GM21717 (cell line): ENCODE results near the gene TSNAXIP1.

ENCODE experiments used
- ATAC-seq: cut with Tn5 transposase; IDR thresholded peaks from one replicate; pipeline ENCODE4 v1.9.1; 2021; ENCODE audit warnings: mild to moderate bottlenecking, moderate library complexity; ENCODE audit not compliant: unreplicated experiment

TSNAXIP1 gene, protein sequence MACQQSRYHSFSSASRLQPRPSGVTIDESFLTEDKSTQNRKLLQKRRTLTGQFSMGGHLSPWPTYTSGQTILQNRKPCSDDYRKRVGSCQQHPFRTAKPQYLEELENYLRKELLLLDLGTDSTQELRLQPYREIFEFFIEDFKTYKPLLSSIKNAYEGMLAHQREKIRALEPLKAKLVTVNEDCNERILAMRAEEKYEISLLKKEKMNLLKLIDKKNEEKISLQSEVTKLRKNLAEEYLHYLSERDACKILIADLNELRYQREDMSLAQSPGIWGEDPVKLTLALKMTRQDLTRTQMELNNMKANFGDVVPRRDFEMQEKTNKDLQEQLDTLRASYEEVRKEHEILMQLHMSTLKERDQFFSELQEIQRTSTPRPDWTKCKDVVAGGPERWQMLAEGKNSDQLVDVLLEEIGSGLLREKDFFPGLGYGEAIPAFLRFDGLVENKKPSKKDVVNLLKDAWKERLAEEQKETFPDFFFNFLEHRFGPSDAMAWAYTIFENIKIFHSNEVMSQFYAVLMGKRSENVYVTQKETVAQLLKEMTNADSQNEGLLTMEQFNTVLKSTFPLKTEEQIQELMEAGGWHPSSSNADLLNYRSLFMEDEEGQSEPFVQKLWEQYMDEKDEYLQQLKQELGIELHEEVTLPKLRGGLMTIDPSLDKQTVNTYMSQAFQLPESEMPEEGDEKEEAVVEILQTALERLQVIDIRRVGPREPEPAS

DNA sequence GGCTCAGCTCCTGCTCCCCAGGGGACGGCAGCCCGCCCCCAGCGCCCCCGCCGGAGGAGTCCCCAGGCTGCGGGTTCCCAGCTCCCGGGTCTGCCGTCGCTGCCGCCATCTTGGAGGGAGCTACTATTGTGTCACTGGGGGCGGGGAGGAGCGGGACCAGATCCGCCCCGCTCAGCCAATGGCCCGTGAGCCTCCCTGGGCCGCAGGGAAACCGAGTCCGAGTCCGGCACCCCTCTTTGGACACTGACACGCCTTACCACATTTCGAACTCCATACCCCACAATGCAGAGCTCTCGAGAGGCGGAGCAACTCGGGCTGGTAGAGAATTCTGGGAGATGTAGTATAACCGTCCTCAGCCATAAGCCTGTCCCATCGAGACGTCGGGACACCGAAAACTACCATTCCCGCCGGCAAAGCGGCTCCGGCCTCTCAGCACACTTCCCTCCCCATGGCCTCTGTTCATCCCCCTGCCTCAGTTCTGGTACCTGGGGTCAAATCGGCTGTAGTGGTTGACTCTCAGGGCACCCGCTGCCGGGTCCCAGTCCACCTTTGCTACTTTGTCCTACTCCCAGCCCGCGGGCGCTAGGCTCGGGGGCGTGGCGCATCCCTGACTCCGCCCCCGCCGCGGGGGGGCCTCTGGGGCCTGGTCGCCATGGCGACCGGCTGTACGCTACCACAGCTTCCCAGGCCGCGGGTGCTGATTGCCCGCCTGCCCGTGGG, at the start of gene TSNAXIP1, which contains the start of gene RANBP10:
Gene TSNAXIP1 (plus strand): TSS at position 462 of the 720 bp plus-strand sequence. CDS start 261 bp downstream, outside the sequence.
Gene RANBP10 (minus strand): TSS at position 133 of the 720 bp plus-strand sequence. CDS start 24 bp downstream, at position 109.
- peak; percentile 86 for ATAC-seq

DNA sequence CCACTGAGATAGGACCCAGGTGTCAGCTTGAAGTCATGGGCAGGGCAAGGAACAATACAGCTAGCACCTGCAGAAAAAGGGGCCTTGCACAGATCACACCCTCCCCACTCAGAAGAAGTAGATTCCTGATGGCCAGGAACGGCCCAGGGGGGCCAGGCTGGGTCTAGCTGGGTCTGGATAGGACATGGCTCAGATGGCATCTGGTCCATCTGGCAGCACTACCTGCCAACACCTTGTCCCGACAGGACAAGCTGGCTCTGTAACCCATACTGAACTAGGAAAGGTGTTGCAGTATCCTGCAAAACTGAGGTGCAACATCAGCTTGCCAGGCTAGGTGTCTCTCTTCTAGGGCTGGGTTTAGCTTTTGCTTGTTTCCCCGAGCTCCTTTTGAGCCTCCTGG, 48.7 kb upstream of the TSNAXIP1 start:
- ATAC-seq: no peak

DNA sequence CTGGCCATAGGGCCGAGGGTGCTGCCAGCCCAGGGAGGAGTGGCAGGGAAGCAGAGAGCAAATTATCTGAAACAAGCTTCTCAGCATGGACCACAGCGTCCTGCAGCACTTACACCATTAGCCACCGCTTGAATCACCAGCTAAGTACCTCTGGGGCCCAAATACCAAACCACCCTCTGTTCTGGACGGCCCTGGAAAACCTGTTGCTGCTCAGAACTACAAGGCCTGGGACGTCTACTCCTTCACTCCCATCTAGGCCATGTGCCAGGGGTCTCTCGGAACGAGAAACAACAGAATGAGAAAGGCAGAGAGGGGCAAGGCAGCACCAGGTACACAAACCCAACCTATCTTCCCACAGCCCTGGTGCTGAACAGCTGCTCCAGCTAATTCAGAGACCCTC, 47.7 kb upstream of the TSNAXIP1 start:
- ATAC-seq: no peak

DNA sequence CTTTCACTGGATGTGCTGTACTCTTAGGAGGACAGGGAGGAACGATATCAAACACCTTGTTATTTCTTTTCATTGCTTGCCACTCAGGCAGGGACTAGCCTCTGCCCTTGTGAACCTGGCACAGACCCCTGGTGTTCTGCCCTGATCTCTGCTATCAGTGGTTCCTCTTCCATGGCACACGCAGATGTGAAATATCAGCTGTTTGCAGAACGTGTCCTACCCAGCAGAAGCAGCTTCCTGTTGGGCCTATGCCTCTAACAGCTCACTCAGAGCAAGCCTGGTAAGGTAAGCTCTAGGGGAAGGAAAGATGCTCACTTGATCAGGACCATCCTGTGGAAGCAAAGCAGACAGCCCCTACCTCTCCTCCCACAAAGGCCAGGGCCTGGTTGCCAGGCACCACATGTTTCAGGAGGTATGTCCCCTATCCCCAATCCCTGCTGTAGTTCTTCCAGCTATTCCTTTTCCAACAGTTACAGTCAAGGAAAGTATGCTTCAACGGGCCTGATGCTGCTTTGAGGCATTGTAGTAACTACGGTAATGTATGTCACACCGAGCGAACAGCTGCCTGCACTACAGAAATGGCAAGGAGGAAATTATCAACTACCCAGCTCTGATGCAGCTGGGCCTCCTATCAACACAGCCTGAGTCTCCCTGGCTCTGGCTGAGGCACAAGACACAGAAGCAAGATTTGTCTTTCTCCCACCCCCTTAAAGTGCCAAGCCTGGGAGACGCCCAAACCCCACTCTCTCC, 46.3 kb upstream of the TSNAXIP1 start:
- no peak for ATAC-seq

DNA sequence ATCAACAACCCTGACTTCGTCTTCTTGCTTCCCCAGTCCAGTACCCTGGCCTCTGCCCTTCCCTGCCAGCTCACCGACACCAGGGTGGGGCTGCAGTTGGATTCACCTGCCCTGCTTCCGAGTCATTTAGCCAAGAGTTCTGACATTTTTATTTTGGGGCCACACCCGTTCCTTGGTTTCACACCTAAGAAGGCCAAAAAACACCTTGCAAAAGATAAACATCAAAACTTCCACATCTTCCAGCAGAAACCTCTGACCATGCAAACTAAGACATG, 45.8 kb upstream of the TSNAXIP1 start:
- ATAC-seq: no peak

GRCh38 chr16:67761924-67762323, 44.8 kb upstream of the TSNAXIP1 start:
- no peak for ATAC-seq

DNA sequence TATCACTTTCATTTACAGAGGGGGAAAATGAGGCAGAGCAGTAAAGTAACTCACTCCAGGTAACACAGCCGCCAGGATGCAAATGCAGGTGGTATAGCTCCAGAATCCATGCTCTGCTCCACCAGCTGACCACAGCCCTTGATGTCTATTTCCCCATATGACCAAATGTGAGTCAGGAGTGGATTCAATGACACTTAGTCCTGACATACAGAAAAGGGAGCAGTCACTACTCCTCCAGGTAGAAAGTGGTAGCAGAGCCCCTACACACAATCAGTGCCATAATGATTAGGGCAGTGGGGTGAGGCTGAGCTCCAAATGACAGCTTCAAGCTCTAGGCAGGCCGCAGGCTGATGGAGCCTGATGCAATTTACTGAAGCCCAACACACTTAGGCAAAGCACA, 44.3 kb upstream of the TSNAXIP1 start:
- ATAC-seq: no peak

GRCh38 chr16:67763066-67763465, 43.6 kb upstream of the TSNAXIP1 start:
- no peak for ATAC-seq

GRCh38 chr16:67764158-67764667, 42.5 kb upstream of the TSNAXIP1 start:
- no peak for ATAC-seq

GRCh38 chr16:67766291-67766690, 40.4 kb upstream of the TSNAXIP1 start:
- no peak for ATAC-seq

DNA sequence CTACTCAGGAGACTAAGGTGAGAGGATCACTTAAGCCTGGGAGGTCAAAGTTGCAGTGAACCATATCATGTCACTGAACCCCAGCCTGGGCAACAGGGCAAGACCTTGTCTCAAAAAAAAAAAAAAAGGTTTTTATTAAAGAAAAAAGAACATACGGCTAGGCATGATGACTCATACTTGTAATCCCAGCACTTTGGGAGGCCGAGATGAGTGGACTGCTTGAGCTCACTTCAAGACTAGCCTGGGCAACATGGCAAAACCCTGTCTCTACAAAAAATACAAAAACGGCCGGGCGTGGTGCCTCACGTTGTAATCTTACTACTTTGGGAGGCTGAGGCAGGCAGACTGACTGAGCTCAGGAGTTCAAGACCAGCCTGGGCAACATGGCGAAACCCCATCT, 38.7 kb upstream of the TSNAXIP1 start:
- ATAC-seq: no peak

DNA sequence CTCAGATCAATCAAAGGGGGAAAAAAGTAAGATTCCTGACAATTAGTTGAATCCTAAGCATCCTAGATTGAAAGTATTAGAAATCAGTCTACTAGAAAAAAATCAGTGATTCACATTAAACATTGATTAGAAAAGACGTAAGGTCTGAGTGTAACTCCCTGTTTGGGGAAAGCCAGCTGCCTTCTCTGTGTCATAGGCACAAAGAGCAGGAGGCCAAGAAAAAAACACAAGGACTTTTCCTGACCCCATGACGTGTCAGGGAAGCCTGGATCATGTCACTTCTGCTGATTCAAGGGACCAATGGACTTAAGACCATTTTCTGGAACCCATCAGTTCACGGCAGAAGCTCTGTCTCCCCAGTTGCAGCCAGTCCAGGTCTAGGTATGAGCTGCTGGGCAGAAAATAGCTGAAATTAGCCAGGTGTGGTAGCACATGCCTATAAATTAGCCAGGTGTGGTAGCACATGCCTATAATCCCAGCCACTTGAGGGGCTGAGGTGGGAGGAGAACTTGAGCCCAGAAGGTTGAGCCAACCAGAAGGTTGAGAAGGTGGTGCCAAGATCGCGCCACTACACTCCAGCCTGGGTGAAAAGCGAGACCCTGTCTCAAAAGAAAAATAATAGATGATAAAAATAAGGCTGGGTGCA, 36.2 kb upstream of the TSNAXIP1 start:
- no peak for ATAC-seq

DNA sequence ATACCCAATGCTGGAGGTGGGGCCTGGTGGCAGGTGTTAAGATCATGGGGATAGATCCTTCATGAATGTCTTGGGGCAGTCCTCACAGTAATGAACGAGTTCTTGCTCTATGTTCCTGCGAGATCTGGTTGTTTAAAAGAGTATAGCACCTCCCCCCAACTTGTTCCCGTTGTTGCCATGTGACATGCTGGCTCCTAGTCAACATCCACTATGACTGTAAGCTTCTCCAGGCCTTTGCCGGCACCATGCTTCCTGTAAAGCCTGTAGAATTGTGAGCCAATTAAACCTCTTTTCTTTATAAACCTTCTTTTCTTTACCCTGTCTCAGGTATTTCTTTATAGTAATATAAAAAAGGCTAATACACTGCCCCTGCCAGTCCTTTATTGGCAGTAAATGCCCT, 33.6 kb upstream of the TSNAXIP1 start:
- ATAC-seq: no peak

GRCh38 chr16:67773569-67774456, 32.9 kb upstream of the TSNAXIP1 start:
- no peak for ATAC-seq

DNA sequence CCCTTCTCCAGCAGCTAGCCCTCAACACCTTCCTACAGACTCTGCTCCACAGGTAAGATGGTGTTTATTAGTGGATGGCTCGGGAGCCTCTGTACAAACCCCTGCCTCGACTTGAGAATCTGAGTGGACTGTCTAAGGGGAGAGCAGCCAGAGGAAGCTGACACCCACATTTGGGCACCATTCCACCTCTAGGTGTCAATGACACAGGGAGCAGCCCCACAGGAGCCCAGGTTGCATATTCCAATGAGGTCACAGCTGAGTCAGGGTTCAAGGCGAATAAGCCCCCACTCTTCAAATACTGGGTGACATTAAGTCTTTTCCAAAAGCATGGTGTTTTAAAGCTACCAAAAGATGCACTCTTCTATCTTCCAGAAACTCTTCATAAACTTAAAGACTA, 32.2 kb upstream of the TSNAXIP1 start:
- no peak for ATAC-seq

- ATAC-seq: no peak
Measured at GRCh38 chr16:67775273-67775672, 31.4 kb upstream of the TSNAXIP1 start.

DNA sequence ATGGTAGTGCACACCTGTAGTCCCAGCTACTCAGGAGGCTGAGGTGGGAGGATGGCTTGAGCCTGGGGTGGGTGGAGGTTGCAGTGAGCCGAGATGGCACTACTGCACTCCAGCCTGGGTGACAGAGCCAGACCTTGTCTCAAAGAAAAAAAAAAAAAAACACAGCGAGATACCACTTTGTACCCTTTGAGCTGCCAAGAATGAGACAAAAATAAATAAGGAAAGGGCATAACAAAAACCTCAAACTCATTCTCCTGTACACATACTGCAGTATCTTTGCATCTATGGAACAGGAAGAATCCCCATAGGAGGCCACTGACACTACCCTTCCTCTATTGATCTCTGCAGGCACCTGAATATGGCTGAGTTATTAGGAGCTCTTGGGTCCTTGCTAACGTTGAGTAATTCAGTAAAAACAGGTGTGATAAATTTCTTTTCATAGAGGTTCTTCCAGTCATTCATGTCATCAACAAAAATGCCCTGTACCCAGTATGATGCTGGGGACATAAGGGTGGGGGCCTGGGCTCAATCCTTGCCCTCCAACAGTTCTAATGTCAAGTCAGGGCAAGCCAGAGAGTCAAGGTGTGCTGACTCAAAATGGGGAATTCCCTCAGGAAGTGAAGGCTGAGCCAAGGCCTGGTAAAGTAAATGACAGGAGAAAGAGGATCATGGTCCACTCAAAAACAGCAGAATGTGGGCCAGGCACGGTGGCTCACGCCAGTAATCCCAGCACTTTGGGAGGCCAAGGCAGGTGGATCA, 27.3 kb upstream of the TSNAXIP1 start:
- no peak for ATAC-seq

DNA sequence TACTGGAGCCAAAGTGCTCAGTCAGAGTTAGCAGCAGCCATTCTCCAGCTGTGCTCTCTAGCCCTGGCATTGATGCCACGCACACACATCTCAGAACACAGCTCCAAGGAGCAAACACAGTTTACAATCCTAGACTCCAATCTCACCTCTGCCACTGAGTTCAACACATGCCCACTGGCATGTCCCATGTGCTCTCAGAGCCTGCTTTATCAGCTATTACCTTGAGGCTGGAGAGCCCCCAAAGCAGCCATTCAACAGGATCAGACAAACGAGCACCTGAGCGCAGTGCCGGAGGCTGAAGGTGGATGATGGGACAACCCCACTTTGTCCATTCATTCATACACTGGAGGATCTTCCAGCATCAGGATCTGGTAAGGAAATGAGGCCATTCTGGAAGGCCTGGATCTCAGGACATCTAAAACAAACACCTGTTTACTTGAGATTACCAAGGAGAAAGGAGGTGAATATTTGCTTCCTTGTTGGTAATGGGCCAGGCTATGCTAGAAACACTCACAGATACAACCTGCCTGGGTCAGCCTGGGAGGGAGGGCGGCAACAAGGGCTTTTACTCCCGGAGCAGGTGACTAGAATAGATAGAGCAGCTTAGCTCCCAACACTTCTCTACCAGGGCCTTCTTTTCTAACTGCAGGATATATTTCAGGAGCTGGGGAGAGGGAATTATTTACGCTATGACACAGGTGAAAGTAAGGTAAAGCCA, 25.7 kb upstream of the TSNAXIP1 start:
- peak; percentile 7 for ATAC-seq
